ENCODE results near the gene THAP7. TPM values are rescaled to one million over a fixed set of nuclear protein-coding genes. Genes with fewer than 3 reads are reported as not detected.

Gene THAP7
- total and polyA plus RNA-seq, 2 of the 4 experiments (the other 2 are of a cell fraction), result 14.2 to 19.8 TPM

DNA sequence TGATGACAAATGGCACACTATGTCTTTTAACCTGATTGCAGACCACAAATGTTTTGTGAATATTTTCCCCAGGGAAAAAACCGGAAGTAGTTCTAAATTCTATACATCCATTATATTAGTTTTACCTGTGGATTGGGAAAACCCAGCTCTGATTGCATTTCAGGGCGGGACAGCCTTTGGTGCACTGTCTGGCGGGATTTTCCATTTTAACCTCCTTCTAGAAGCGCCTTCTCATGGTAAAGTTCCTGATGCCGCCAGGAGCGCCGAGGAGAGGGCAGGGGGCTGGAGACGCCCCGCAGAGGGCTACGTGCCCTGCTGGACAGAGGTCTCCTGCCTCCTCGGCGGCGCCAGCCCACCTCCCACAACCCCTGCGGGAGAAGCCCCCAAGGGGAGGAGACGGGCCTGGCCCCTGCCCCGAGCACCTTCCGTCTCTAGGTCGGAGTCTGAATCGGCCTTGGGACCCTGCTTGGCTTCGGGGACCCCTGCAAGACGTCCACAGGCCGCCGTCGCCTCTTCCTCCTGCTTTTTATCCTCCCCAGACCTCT, 11.8 kb upstream of the THAP7 start:
- peak overlapping the region; percentile 39; the same call in 1 of the 2 replicates for H3K27ac ChIP-seq (ENCODE audit: insufficient read depth, low read length)
- no peaks in the 10 kb centered on the region for H3K9me3 ChIP-seq (ENCODE audit: control insufficient read depth, insufficient read depth, low read length)
- intact Hi-C loops (cut with micrococcal nuclease) (loop anchor here (2.0 kb wide), 1 partner anchor 31 kb away; the partner anchor contains the start of gene LRRC74B), dilution Hi-C loops (cut with HindIII; ENCODE audit: low sequenced_read_pairs, unreplicated experiment) (no loop called here), in situ Hi-C loops (cut with MboI; ENCODE audit: low sequenced_read_pairs) (loop anchor here (10.0 kb wide), 1 partner anchor 81 kb away; no protein-coding TSS in a partner anchor)
- H2BK15ac ChIP-seq (ENCODE audit: low read depth, low read length), result no peak overlapping the region
- H3K4me1 ChIP-seq (ENCODE audit: control insufficient read depth, insufficient read depth, low read length), result peaks cover 14% of the 10 kb centered on the region
- H3K9ac ChIP-seq (ENCODE audit: low read depth, low read length), result peak overlapping the region; percentile 55
- H2BK120ac ChIP-seq (ENCODE audit: low read depth, low read length), result no peak overlapping the region
- no peaks in the 10 kb centered on the region for H3K27me3 ChIP-seq (ENCODE audit: control insufficient read depth, insufficient read depth, low read length)
- TF ChIP-seq, protein P1, sequence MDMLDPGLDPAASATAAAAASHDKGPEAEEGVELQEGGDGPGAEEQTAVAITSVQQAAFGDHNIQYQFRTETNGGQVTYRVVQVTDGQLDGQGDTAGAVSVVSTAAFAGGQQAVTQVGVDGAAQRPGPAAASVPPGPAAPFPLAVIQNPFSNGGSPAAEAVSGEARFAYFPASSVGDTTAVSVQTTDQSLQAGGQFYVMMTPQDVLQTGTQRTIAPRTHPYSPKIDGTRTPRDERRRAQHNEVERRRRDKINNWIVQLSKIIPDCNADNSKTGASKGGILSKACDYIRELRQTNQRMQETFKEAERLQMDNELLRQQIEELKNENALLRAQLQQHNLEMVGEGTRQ (IDR thresholded peaks at IDR 0.05; ENCODE audit: low read depth, low read length), result no peak
- no peak for TF ChIP-seq MAZ (IDR thresholded peaks at IDR 0.05; ENCODE audit: borderline replicate concordance, low read depth, low read length)
- no peak for TF ChIP-seq RFX5 (IDR thresholded peaks at IDR 0.05; ENCODE audit: low read depth, low read length)
- TF ChIP-seq POLR2A (IDR thresholded peaks at IDR 0.05; ENCODE audit: low read depth, low read length), result peak; percentile 72
- H2AK5ac ChIP-seq (ENCODE audit: low read depth, low read length), result no peak overlapping the region
- H4K8ac ChIP-seq (ENCODE audit: low read depth in 2 of 2, low read length in 2 of 2), result peak overlapping the region in 1 of 2 experiments; percentile 81; a peak in 3 of 4 replicates
- no peaks in the 10 kb centered on the region for H3K36me3 ChIP-seq (ENCODE audit: control insufficient read depth, insufficient read depth, low read length)
- ChIA-PET POLR2A (ENCODE audit: unreplicated experiment) (no interaction called here), CTCF (no interaction called here)
- BruUV-seq (replicated peaks), result no TSS peak
- 0% methylated on average over 6 of the region's 24 CpGs; no CpG with 5 or more reads in 1 of the 2 experiments for WGBS, 2 experiments (ENCODE audit: extremely low coverage in 2 of 2, insufficient read length in 1 of 2)
- H4K20me1 ChIP-seq (ENCODE audit: insufficient read depth, low read length), result peaks cover 4% of the 10 kb centered on the region; the same call in 1 of the 2 replicates
- peak overlapping the region; percentile 38 for H2AK9ac ChIP-seq (replicated peaks; ENCODE audit: low read depth, low read length, poor library complexity)
- no peak for DNase-seq
- H2BK5ac ChIP-seq (ENCODE audit: low read depth, low read length, poor library complexity, severe bottlenecking), result no peak overlapping the region
- peak overlapping the region; percentile 52 for H3K4me3 ChIP-seq (ENCODE audit: insufficient read depth, low read depth, low read length)
- 0 out of 2 replicates have a peak overlapping the region, but pooled peaks have one; percentile 26 for H3K4ac ChIP-seq (ENCODE audit: low read depth, low read length)
- no peak overlapping the region for H3K23ac ChIP-seq (ENCODE audit: low read depth, low read length)
- H3K9me1 ChIP-seq (ENCODE audit: insufficient read depth, low read length), result peaks cover 10% of the 10 kb centered on the region; the same call in 1 of the 2 replicates
- H4K91ac ChIP-seq (ENCODE audit: insufficient read depth, low read depth, low read length), result no peak overlapping the region
- H3K18ac ChIP-seq (ENCODE audit: low read depth, low read length), result no peak overlapping the region
- no peak overlapping the region for H3K14ac ChIP-seq (replicated peaks; ENCODE audit: low read depth, low read length)
- peak overlapping the region; percentile 85 for H3K4me2 ChIP-seq (ENCODE audit: low read depth, low read length)
- H2AFZ ChIP-seq (replicated peaks; ENCODE audit: low read length, poor library complexity), result peak overlapping the region; percentile 100
- no peak overlapping the region for H3K56ac ChIP-seq (ENCODE audit: extremely low read depth, insufficient read depth, low read length)
- H2BK20ac ChIP-seq (ENCODE audit: low read depth, low read length), result no peak overlapping the region
- no peak; the same call in 1 of the 2 replicates for ATAC-seq (ENCODE audit: low read depth)
- H3K79me1 ChIP-seq (ENCODE audit: low read depth in 1 of 2, low read length in 2 of 2), result 0 out of 4 replicates have a peak, but pooled peaks cover 0 to 5% of the 10 kb centered on the region in 2 experiments
- no peak overlapping the region for H4K5ac ChIP-seq (ENCODE audit: low read depth, low read length)
